PC-9 (cell line): ENCODE results near the gene EIF3A. TPM values are rescaled to one million over a fixed set of nuclear protein-coding genes. Genes with fewer than 3 reads are reported as not detected.

Experiments
- BruUV-seq: library from RNA; stranded (reverse); fragments of 400-500 nt; replicated peaks from 2 replicates; lab custom pipeline; 2021; lab: Mats Ljungman, UMichigan
- CTCF ChIA-PET: fragments of 300-600 bp; sonication (Branson Sonifier 250); formaldehyde crosslinking; loops from one replicate; lab custom pipeline; 2022; ENCODE audit warnings: antibody characterized with exemption; lab: Charles Lee
- POLR2A ChIA-PET: fragments of 300-600 bp; sonication (Branson Sonifier 250); formaldehyde crosslinking; loops from one replicate; lab custom pipeline; 2022; ENCODE audit warnings: antibody characterized with exemption; ENCODE audit not compliant: unreplicated experiment; lab: Charles Lee
- DNase-seq, 2 experiments: peaks; one replicate each; pipeline versions ENCODE4 v3.0.0 to v3.0.0-alpha.2; 2015 to 2022; ENCODE audit warnings: mixed read lengths in 1 of 2
- H2AFZ ChIP-seq: fragments of 200-600 bp; sonication (generic); 2 replicates; pipeline ENCODE4 v1.8.1; 2017; ENCODE audit warnings: antibody characterized with exemption
- H3F3A ChIP-seq: fragments of 200-600 bp; sonication (generic); 2 replicates; pipeline ENCODE4 v1.8.1; 2017; ENCODE audit warnings: antibody characterized with exemption, mild to moderate bottlenecking, low read depth; ENCODE audit not compliant: insufficient read depth
- H3K27ac ChIP-seq: fragments of 200-600 bp; sonication (generic); 2 replicates; pipeline ENCODE4 v1.6.1; 2016; ENCODE audit warnings: mixed run types
- H3K27me3 ChIP-seq: fragments of 200-600 bp; sonication (generic); 2 replicates; pipeline ENCODE4 v1.6.1; 2016; ENCODE audit warnings: low read depth, mixed run types; ENCODE audit not compliant: insufficient read depth
- H3K36me3 ChIP-seq: fragments of 200-600 bp; sonication (generic); 2 replicates; pipeline ENCODE4 v1.6.1; 2016; ENCODE audit warnings: low read depth, mixed run types
- H3K4me1 ChIP-seq: fragments of 200-600 bp; sonication (generic); replicated peaks from 2 replicates; pipeline ENCODE4 v1.6.1; 2016; ENCODE audit warnings: mixed run types; ENCODE audit not compliant: insufficient read depth
- H3K4me2 ChIP-seq: fragments of 200-600 bp; sonication (generic); 2 replicates; pipeline ENCODE4 v1.6.1; 2017; ENCODE audit warnings: mixed run types
- H3K4me3 ChIP-seq: fragments of 200-600 bp; sonication (generic); 2 replicates; pipeline ENCODE4 v1.6.1; 2016; ENCODE audit warnings: mixed run types
- H3K79me2 ChIP-seq: fragments of 200-600 bp; sonication (generic); 2 replicates; pipeline ENCODE4 v1.6.1; 2017; ENCODE audit warnings: low read depth, mixed run types
- H3K9me2 ChIP-seq: fragments of 200-600 bp; sonication (generic); 2 replicates; pipeline ENCODE4 v1.8.1; 2017; ENCODE audit warnings: mild to moderate bottlenecking; ENCODE audit not compliant: insufficient read depth
- H3K9me3 ChIP-seq: fragments of 200-600 bp; sonication (generic); 2 replicates; pipeline ENCODE4 v1.8.1; 2016; ENCODE audit warnings: low read depth; ENCODE audit not compliant: insufficient read depth
- H4K20me1 ChIP-seq: fragments of 200-600 bp; sonication (generic); 2 replicates; pipeline ENCODE4 v1.8.1; 2017; ENCODE audit not compliant: insufficient read depth
- CTCF ChIP-seq: fragments of 200-600 bp; sonication (generic); conservative IDR thresholded peaks from 2 replicates; pipeline ENCODE4 v1.6.1; 2017; ENCODE audit warnings: mixed run types, antibody characterized with exemption, mild to moderate bottlenecking, moderate library complexity
- EZH2 ChIP-seq: fragments of 200-600 bp; sonication (generic); IDR thresholded peaks from 2 replicates; pipeline ENCODE4 v1.8.0; 2017; ENCODE audit warnings: antibody characterized with exemption, low read depth
- intact Hi-C: fragments of 100-400 bp; cut with micrococcal nuclease; formaldehyde crosslinking; loops from one replicate; pipeline ENCODE4 v1.10.0; 2022; ENCODE audit not compliant: unreplicated experiment
- total RNA-seq: library from RNA; stranded (reverse); gene quantifications from 2 replicates; pipeline ENCODE4 v1.2.3, GENCODE V29; 2021

EIF3A gene
- total RNA-seq, 1 experiment from 2014 or later: 102 TPM

- H3K36me3 ChIP-seq: no peaks in the 10 kb centered on the region
- no peaks in the 10 kb centered on the region for H3K79me2 ChIP-seq
- POLR2A ChIA-PET: interaction anchor here (0.7 kb wide), 1 partner anchor 35 kb away, joined by 8 read pairs; no protein-coding TSS in a partner anchor
- no peaks in the 10 kb centered on the region for H3F3A ChIP-seq
- no peak overlapping the region for H2AFZ ChIP-seq
- H4K20me1 ChIP-seq: no peaks in the 10 kb centered on the region
- no peak overlapping the region for H3K4me2 ChIP-seq
- H3K27me3 ChIP-seq: no peaks in the 10 kb centered on the region
- no peak overlapping the region for H3K27ac ChIP-seq
- H3K4me1 ChIP-seq: no peaks in the 10 kb centered on the region
- DNase-seq: no peak
- no peak for TF ChIP-seq EZH2
- no peak for TF ChIP-seq CTCF
- H3K9me2 ChIP-seq: no peaks in the 10 kb centered on the region
- intact Hi-C loops: no loop called here
- CTCF ChIA-PET: no interaction called here
- no peak overlapping the region for H3K4me3 ChIP-seq
- no TSS peak for BruUV-seq
- no peaks in the 10 kb centered on the region for H3K9me3 ChIP-seq
Observed at GRCh38 chr10:118994321-118994720, 86.3 kb downstream of the EIF3A start.

- TF ChIP-seq CTCF (no peak), EZH2 (no peak)
- H3K36me3 ChIP-seq: no peaks in the 10 kb centered on the region
- H3K79me2 ChIP-seq: no peaks in the 10 kb centered on the region
- intact Hi-C loops: no loop called here
- no peaks in the 10 kb centered on the region for H3K4me1 ChIP-seq
- no peak overlapping the region for H2AFZ ChIP-seq
- no peak overlapping the region for H3K4me3 ChIP-seq
- no peaks in the 10 kb centered on the region for H3F3A ChIP-seq
- no peak for DNase-seq
- BruUV-seq: no TSS peak
- no peaks in the 10 kb centered on the region for H3K9me3 ChIP-seq
- H3K27me3 ChIP-seq: no peaks in the 10 kb centered on the region
- no peaks in the 10 kb centered on the region for H4K20me1 ChIP-seq
- ChIA-PET CTCF (no interaction called here), POLR2A (interaction anchor here (0.6 kb wide), 1 partner anchor 17 kb away, joined by 3 read pairs; no protein-coding TSS in a partner anchor)
- H3K9me2 ChIP-seq: no peaks in the 10 kb centered on the region
- H3K27ac ChIP-seq: no peak overlapping the region
- H3K4me2 ChIP-seq: no peak overlapping the region
Observed at GRCh38 chr10:118993214-118993613, 87.4 kb downstream of the EIF3A start.

GRCh38 chr10:118992496-118992895 lies 88.1 kb downstream of the EIF3A start:
- no peaks in the 10 kb centered on the region for H3F3A ChIP-seq
- H4K20me1 ChIP-seq: no peaks in the 10 kb centered on the region
- no peaks in the 10 kb centered on the region for H3K9me2 ChIP-seq
- BruUV-seq: no TSS peak
- no peak for TF ChIP-seq CTCF
- POLR2A ChIA-PET: no interaction called here
- no peak overlapping the region for H3K27ac ChIP-seq
- no peaks in the 10 kb centered on the region for H3K79me2 ChIP-seq
- H3K4me1 ChIP-seq: no peaks in the 10 kb centered on the region
- no peaks in the 10 kb centered on the region for H3K27me3 ChIP-seq
- no peak overlapping the region for H2AFZ ChIP-seq
- no peaks in the 10 kb centered on the region for H3K9me3 ChIP-seq
- no peak for DNase-seq
- no peaks in the 10 kb centered on the region for H3K36me3 ChIP-seq
- H3K4me3 ChIP-seq: no peak overlapping the region
- CTCF ChIA-PET: no interaction called here
- intact Hi-C loops: no loop called here
- no peak overlapping the region for H3K4me2 ChIP-seq
